Hepatocyte (in vitro differentiated cells): ENCODE measurements around the gene ANTXR2.

Experiments used
- EZH2 ChIP-seq: fragments of 200-600 bp; sonication (generic); IDR thresholded peaks from 2 replicates; pipeline ENCODE4 v1.6.1; 2016; ENCODE audit warnings: antibody characterized with exemption, mild to moderate bottlenecking, borderline replicate concordance
- TF ChIP-seq, protein P1 (sequence below): fragments of 200-600 bp; sonication (generic); IDR thresholded peaks from 2 replicates; pipeline ENCODE4 v1.5.1; 2016; ENCODE audit warnings: antibody characterized with exemption, mild to moderate bottlenecking; ENCODE audit not compliant: poor library complexity

DNA sequence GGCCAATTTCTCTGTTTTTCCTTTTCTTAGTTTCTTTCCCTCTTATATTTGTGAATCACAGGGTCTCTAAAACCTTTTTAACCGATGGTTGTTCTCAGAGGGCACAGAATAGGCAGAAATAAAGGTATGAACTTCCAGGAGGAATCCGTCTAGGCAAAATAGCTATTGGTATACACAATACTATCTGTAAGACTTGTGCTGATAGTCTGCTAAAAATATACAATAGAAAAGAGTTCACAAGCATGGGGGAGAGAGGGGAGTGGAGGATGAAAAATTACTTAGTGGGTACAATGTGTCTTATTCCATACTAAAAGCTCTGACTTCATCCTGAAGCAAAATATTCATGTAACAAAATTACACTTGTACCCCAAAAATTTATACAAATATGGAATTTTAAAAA is 30.2 kb downstream of the ANTXR2 start:
- TF ChIP-seq, protein P1, sequence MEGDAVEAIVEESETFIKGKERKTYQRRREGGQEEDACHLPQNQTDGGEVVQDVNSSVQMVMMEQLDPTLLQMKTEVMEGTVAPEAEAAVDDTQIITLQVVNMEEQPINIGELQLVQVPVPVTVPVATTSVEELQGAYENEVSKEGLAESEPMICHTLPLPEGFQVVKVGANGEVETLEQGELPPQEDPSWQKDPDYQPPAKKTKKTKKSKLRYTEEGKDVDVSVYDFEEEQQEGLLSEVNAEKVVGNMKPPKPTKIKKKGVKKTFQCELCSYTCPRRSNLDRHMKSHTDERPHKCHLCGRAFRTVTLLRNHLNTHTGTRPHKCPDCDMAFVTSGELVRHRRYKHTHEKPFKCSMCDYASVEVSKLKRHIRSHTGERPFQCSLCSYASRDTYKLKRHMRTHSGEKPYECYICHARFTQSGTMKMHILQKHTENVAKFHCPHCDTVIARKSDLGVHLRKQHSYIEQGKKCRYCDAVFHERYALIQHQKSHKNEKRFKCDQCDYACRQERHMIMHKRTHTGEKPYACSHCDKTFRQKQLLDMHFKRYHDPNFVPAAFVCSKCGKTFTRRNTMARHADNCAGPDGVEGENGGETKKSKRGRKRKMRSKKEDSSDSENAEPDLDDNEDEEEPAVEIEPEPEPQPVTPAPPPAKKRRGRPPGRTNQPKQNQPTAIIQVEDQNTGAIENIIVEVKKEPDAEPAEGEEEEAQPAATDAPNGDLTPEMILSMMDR = no peak
- no peak for TF ChIP-seq EZH2
